IMR-90 (cell line): ENCODE measurements around the gene MEIS2. TPM values are rescaled to one million over a fixed set of nuclear protein-coding genes. Genes with fewer than 3 reads are reported as not detected.
A peak's percentile ranks its signal among the peaks of the same experiment; 100 is the strongest.

Source experiments
- ATAC-seq: fragments of 200-7000 bp; cut with Tn5 transposase; 2 replicates; pipeline ENCODE4 v1.9.1; 2020; ENCODE audit warnings: low read depth, mild to moderate bottlenecking, moderate library complexity
- BruUV-seq: library from RNA; stranded (reverse); fragments of 400-500 nt; replicated peaks from 2 replicates; lab custom pipeline; 2021; lab: Mats Ljungman, UMichigan
- CTCF ChIA-PET: fragments of 300-600 bp; formaldehyde crosslinking; extraction: SDS; loops from one replicate; lab custom pipeline; 2021; ENCODE audit warnings: antibody characterized with exemption; lab: Yijun Ruan, JAX
- POLR2A ChIA-PET: fragments of 300-600 bp; sonication (Branson Sonifier 250); formaldehyde crosslinking; loops from one replicate; lab custom pipeline; 2022; ENCODE audit warnings: antibody characterized with exemption; ENCODE audit not compliant: unreplicated experiment; lab: Charles Lee
- DNase-seq: peaks from one replicate; pipeline ENCODE4 v3.0.0; 2013
- H2AFZ ChIP-seq: replicated peaks from 2 replicates; pipeline ENCODE3; 2013; ENCODE audit warnings: low read length, mild to moderate bottlenecking; ENCODE audit not compliant: poor library complexity
- H2AK5ac ChIP-seq: 2 replicates; pipeline ENCODE4 v1.6.1; 2013; ENCODE audit warnings: low read depth, low read length, inconsistent platforms
- H2AK9ac ChIP-seq: replicated peaks from 2 replicates; pipeline ENCODE3; 2013; ENCODE audit warnings: mild to moderate bottlenecking, low read depth, low read length, moderate library complexity; ENCODE audit not compliant: poor library complexity
- H2BK120ac ChIP-seq: 2 replicates; pipeline ENCODE4 v1.6.1; 2013; ENCODE audit warnings: low read depth, low read length, inconsistent platforms
- H2BK15ac ChIP-seq: 3 replicates; pipeline ENCODE4 v1.6.1; 2013; ENCODE audit warnings: low read depth, low read length, inconsistent platforms
- H2BK20ac ChIP-seq: 2 replicates; pipeline ENCODE4 v1.6.1; 2013; ENCODE audit warnings: low read depth, mild to moderate bottlenecking, inconsistent platforms, low read length, moderate library complexity
- H2BK5ac ChIP-seq: 2 replicates; pipeline ENCODE4 v1.6.1; 2013; ENCODE audit warnings: mild to moderate bottlenecking, low read depth, low read length, inconsistent platforms; ENCODE audit not compliant: poor library complexity, severe bottlenecking
- H3K14ac ChIP-seq: replicated peaks from 2 replicates; pipeline ENCODE4 v1.6.1; 2013; ENCODE audit warnings: low read depth, low read length, inconsistent platforms
- H3K18ac ChIP-seq: 2 replicates; pipeline ENCODE4 v1.6.1; 2013; ENCODE audit warnings: low read depth, low read length, control low read depth
- H3K23ac ChIP-seq: 2 replicates; pipeline ENCODE4 v1.6.1; 2013; ENCODE audit warnings: low read depth, low read length, inconsistent platforms
- H3K27ac ChIP-seq: 2 replicates; pipeline ENCODE4 v1.5.1; 2013; ENCODE audit warnings: mild to moderate bottlenecking, control low read depth, low read length; ENCODE audit not compliant: insufficient read depth
- H3K27me3 ChIP-seq: 2 replicates; pipeline ENCODE4 v1.6.1; 2013; ENCODE audit warnings: low read length; ENCODE audit not compliant: control insufficient read depth, insufficient read depth
- H3K36me3 ChIP-seq: 2 replicates; pipeline ENCODE4 v1.6.1; 2013; ENCODE audit warnings: low read length, mixed read lengths; ENCODE audit not compliant: control insufficient read depth, insufficient read depth
- H3K4ac ChIP-seq: 2 replicates; pipeline ENCODE4 v1.6.1; 2013; ENCODE audit warnings: low read depth, low read length, inconsistent platforms
- H3K4me1 ChIP-seq: 2 replicates; pipeline ENCODE4 v1.6.1; 2013; ENCODE audit warnings: low read length, mixed read lengths; ENCODE audit not compliant: control insufficient read depth, insufficient read depth
- H3K4me2 ChIP-seq: 2 replicates; pipeline ENCODE4 v1.6.1; 2013; ENCODE audit warnings: low read depth, mild to moderate bottlenecking, control low read depth, low read length, moderate library complexity
- H3K4me3 ChIP-seq: 2 replicates; pipeline ENCODE4 v1.5.1; 2013; ENCODE audit warnings: low read depth, mild to moderate bottlenecking, control low read depth, low read length, moderate library complexity; ENCODE audit not compliant: insufficient read depth
- H3K56ac ChIP-seq: 2 replicates; pipeline ENCODE4 v1.6.1; 2013; ENCODE audit warnings: low read length, inconsistent platforms; ENCODE audit not compliant: insufficient read depth; ENCODE audit errors: extremely low read depth
- H3K79me1 ChIP-seq, 2 experiments: 2 replicates each; pipeline ENCODE4 v1.6.1; 2013; ENCODE audit warnings: low read length in 2 of 2, inconsistent platforms in 1 of 2, low read depth in 1 of 2
- H3K9ac ChIP-seq: 2 replicates; pipeline ENCODE4 v1.6.1; 2013; ENCODE audit warnings: low read depth, low read length, control low read depth
- H3K9me1 ChIP-seq: 2 replicates; pipeline ENCODE4 v1.6.1; 2013; ENCODE audit warnings: low read length, inconsistent platforms; ENCODE audit not compliant: insufficient read depth
- H3K9me3 ChIP-seq: 2 replicates; pipeline ENCODE4 v1.6.1; 2013; ENCODE audit warnings: low read length; ENCODE audit not compliant: control insufficient read depth, insufficient read depth
- H4K20me1 ChIP-seq: 2 replicates; pipeline ENCODE4 v1.6.1; 2013; ENCODE audit warnings: low read length, inconsistent platforms; ENCODE audit not compliant: insufficient read depth
- H4K5ac ChIP-seq: 2 replicates; pipeline ENCODE4 v1.6.1; 2013; ENCODE audit warnings: mild to moderate bottlenecking, low read depth, low read length, control low read depth
- H4K8ac ChIP-seq, 2 experiments: 2 replicates each; pipeline ENCODE4 v1.6.1; 2013; ENCODE audit warnings: low read depth in 2 of 2, low read length in 2 of 2, control low read depth in 1 of 2, inconsistent platforms in 1 of 2
- H4K91ac ChIP-seq: 2 replicates; pipeline ENCODE4 v1.6.1; 2013; ENCODE audit warnings: low read depth, low read length, inconsistent platforms; ENCODE audit not compliant: insufficient read depth
- BHLHE40 ChIP-seq: fragments of 150-350 bp; IDR thresholded peaks from 2 replicates; pipeline ENCODE4 v1.6.1; 2016; ENCODE audit warnings: mild to moderate bottlenecking, low read depth, low read length
- CEBPB ChIP-seq: IDR thresholded peaks from 2 replicates; pipeline ENCODE4 v1.6.1; 2012; ENCODE audit warnings: low read depth, low read length, improper control_type of control experiment
- CHD1 ChIP-seq: IDR thresholded peaks from 2 replicates; pipeline ENCODE4 v1.6.1; 2012; ENCODE audit warnings: low read depth, low read length, improper control_type of control experiment
- FOS ChIP-seq: fragments of 150-350 bp; IDR thresholded peaks from 2 replicates; pipeline ENCODE4 v1.6.1; 2016; ENCODE audit warnings: low read depth, low read length
- MAFK ChIP-seq: IDR thresholded peaks from 2 replicates; pipeline ENCODE4 v1.6.1; 2012; ENCODE audit warnings: low read depth, low read length, improper control_type of control experiment
- MAZ ChIP-seq: IDR thresholded peaks from 2 replicates; pipeline ENCODE4 v1.6.1; 2012; ENCODE audit warnings: low read depth, mild to moderate bottlenecking, low read length, improper control_type of control experiment, moderate library complexity, borderline replicate concordance
- MXI1 ChIP-seq: IDR thresholded peaks from 2 replicates; pipeline ENCODE4 v1.6.1; 2012; ENCODE audit warnings: low read depth, mild to moderate bottlenecking, low read length, moderate library complexity, borderline replicate concordance
- NFE2L2 ChIP-seq: fragments of 150-350 bp; IDR thresholded peaks from 2 replicates; pipeline ENCODE4 v1.6.1; 2016; ENCODE audit warnings: low read depth, mild to moderate bottlenecking, low read length
- POLR2A ChIP-seq: IDR thresholded peaks from 2 replicates; pipeline ENCODE4 v1.6.1; 2012; ENCODE audit warnings: mild to moderate bottlenecking, low read depth, low read length
- RAD21 ChIP-seq: IDR thresholded peaks from 2 replicates; pipeline ENCODE4 v1.6.1; 2012; ENCODE audit warnings: low read length, improper control_type of control experiment
- RCOR1 ChIP-seq: IDR thresholded peaks from 2 replicates; pipeline ENCODE4 v1.6.1; 2012; ENCODE audit warnings: mild to moderate bottlenecking, low read length, improper control_type of control experiment; ENCODE audit not compliant: insufficient replicate concordance
- RFX5 ChIP-seq: IDR thresholded peaks from 2 replicates; pipeline ENCODE4 v1.8.0; 2012; ENCODE audit warnings: low read depth, mild to moderate bottlenecking, low read length, moderate library complexity
- SMC3 ChIP-seq: fragments of 150-350 bp; IDR thresholded peaks from 2 replicates; pipeline ENCODE4 v1.6.1; 2016; ENCODE audit warnings: low read depth, mild to moderate bottlenecking, antibody characterized with exemption, low read length, moderate library complexity
- WGBS, 2 experiments: methylation state at CpG; one replicate each; pipeline versions ENCODE4 v1.1.5 to v1.1.7; 2013; ENCODE audit warnings: missing lambda C conversion rate in 2 of 2; ENCODE audit not compliant: insufficient read length in 1 of 2; ENCODE audit errors: extremely low coverage in 2 of 2; 5-methylcytosine and 5-hydroxymethylcytosine counted together
- dilution Hi-C: fragments of 300-500 bp; cut with HindIII; formaldehyde crosslinking; loops from one replicate; pipeline ENCODE4 v1.14.3; 2018; ENCODE audit warnings: low sequenced_read_pairs; ENCODE audit not compliant: unreplicated experiment
- in situ Hi-C: fragments of 300-500 bp; cut with MboI; formaldehyde crosslinking; loops from 3 replicates; pipeline ENCODE4 v1.14.3; 2019; ENCODE audit warnings: low sequenced_read_pairs, inconsistent platforms, mixed read lengths
- intact Hi-C: fragments of 100-400 bp; cut with micrococcal nuclease; formaldehyde crosslinking; loops from 2 replicates; pipeline ENCODE4 v1.10.0; 2022
- polyA plus RNA-seq, 3 experiments: library from polyadenylated mRNA; depleted of rRNA; stranded (reverse); fragments of >200 nt; gene quantifications; 2 replicates each; pipeline ENCODE4 v1.2.3, GENCODE V29; 2012; ENCODE audit warnings: low replicate concordance in 1 of 3
- total RNA-seq: library from RNA; depleted of rRNA; stranded (reverse); fragments of >200 nt; gene quantifications from 2 replicates; pipeline ENCODE4 v1.2.3, GENCODE V29; 2012
- TF ChIP-seq, protein P1 (sequence below): fragments of 150-350 bp; IDR thresholded peaks from 2 replicates; pipeline ENCODE4 v1.6.1; 2017; ENCODE audit warnings: mild to moderate bottlenecking, antibody characterized with exemption, low read length, low read depth
- TF ChIP-seq, protein P2 (sequence below): fragments of 150-350 bp; IDR thresholded peaks from 2 replicates; pipeline ENCODE4 v1.6.1; 2016; ENCODE audit warnings: low read depth, mild to moderate bottlenecking, low read length, moderate library complexity, borderline replicate concordance

The MEIS2 gene
- total and polyA plus RNA-seq, 2 of the 4 experiments (the other 2 are of a cell fraction) = 70.1 to 71.3 TPM

DNA sequence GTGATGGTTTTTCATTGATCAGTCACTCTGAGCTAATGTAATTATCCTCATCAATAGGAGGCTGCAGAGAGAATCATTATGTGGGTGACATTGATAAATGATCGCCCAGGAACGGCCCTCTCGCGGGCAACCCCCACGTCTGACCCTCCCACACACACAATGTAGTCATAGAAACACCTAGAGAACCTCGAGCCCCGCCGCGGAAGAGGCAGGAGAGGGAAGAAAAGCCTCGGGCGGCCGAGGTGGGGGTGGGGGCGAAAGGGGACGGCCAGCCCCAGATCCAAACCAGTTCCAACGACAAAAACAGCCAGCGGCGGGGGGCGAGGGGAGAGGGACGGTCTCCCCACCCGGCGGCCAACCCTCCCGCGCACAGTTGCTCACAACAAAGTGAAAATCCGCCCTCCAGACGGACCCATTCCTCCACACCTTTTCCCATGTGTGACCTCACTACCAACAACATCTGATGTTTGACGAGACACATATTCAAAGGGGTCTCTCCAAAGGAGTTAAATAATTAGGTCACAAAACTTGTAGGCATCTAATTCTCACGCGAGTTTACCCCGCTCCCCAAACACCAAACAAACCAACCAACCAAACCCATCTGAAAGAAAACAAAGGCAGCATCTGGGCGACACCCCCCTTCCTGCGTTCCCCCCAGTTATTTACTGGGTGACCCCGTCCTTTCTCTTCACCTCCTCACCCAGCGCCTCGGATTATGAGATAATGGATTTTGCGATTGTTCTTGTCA is 213.0 kb downstream of the MEIS2 start:
- H2BK15ac ChIP-seq = no peak overlapping the region
- no peak overlapping the region for H4K91ac ChIP-seq
- no peak overlapping the region for H4K5ac ChIP-seq
- in situ Hi-C loops (loop anchor here (10.0 to 25.0 kb wide), 2 partner anchors 237 to 1000 kb away; no protein-coding TSS in a partner anchor), intact Hi-C loops (loop anchor here (10.0 kb wide), 4 partner anchors 383 to 1133 kb away; no protein-coding TSS in a partner anchor), dilution Hi-C loops (no loop called here)
- no TSS peak for BruUV-seq
- ATAC-seq (no peak; the same call in 1 of the 2 replicates), DNase-seq (no peak)
- H3K27ac ChIP-seq = no peak overlapping the region
- H3K27me3 ChIP-seq = peaks cover 12% of the 10 kb centered on the region
- H2AFZ ChIP-seq = peak overlapping the region; percentile 64
- no peak overlapping the region for H3K56ac ChIP-seq
- H3K9me3 ChIP-seq = no peaks in the 10 kb centered on the region; the same call in 1 of the 2 replicates
- H2BK120ac ChIP-seq = no peak overlapping the region
- no peak overlapping the region for H2BK5ac ChIP-seq
- H3K18ac ChIP-seq = no peak overlapping the region
- H3K23ac ChIP-seq = no peak overlapping the region
- H4K8ac ChIP-seq = no peak overlapping the region
- H3K4ac ChIP-seq = no peak overlapping the region
- H2AK9ac ChIP-seq = no peak overlapping the region
- H3K4me3 ChIP-seq = peak overlapping the region; percentile 31; the same call in 1 of the 2 replicates
- no peak overlapping the region for H2AK5ac ChIP-seq
- H4K20me1 ChIP-seq = no peaks in the 10 kb centered on the region
- H3K14ac ChIP-seq = no peak overlapping the region
- 17% methylated on average over 6 of the region's 35 CpGs; no CpG with 5 or more reads in 1 of the 2 experiments for WGBS, 2 experiments
- H3K9me1 ChIP-seq = no peaks in the 10 kb centered on the region
- peaks cover 5% of the 10 kb centered on the region for H3K36me3 ChIP-seq
- H2BK20ac ChIP-seq = no peak overlapping the region
- no peaks in the 10 kb centered on the region; a peak in 1 of 4 replicates for H3K79me1 ChIP-seq
- H3K9ac ChIP-seq = no peak overlapping the region
- peaks cover 3% of the 10 kb centered on the region; the same call in 1 of the 2 replicates for H3K4me1 ChIP-seq
- ChIA-PET CTCF (interaction anchor here (0.5 kb wide), 1 partner anchor 1625 kb away, joined by 5 read pairs; no protein-coding TSS in a partner anchor), POLR2A (no interaction called here)
- H3K4me2 ChIP-seq = peak overlapping the region; percentile 56
- TF ChIP-seq NFE2L2 (no peak), MXI1 (no peak), MAZ (no peak), RAD21 (no peak), CEBPB (no peak), SMC3 (no peak), POLR2A (no peak), RCOR1 (no peak), FOS (no peak), BHLHE40 (no peak), RFX5 (no peak), CHD1 (no peak), MAFK (no peak)
- TF ChIP-seq, protein P1, sequence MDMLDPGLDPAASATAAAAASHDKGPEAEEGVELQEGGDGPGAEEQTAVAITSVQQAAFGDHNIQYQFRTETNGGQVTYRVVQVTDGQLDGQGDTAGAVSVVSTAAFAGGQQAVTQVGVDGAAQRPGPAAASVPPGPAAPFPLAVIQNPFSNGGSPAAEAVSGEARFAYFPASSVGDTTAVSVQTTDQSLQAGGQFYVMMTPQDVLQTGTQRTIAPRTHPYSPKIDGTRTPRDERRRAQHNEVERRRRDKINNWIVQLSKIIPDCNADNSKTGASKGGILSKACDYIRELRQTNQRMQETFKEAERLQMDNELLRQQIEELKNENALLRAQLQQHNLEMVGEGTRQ = no peak
- TF ChIP-seq, protein P2, sequence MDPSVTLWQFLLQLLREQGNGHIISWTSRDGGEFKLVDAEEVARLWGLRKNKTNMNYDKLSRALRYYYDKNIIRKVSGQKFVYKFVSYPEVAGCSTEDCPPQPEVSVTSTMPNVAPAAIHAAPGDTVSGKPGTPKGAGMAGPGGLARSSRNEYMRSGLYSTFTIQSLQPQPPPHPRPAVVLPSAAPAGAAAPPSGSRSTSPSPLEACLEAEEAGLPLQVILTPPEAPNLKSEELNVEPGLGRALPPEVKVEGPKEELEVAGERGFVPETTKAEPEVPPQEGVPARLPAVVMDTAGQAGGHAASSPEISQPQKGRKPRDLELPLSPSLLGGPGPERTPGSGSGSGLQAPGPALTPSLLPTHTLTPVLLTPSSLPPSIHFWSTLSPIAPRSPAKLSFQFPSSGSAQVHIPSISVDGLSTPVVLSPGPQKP = no peak
